PC-3 (cell line): ENCODE data around the gene RNF212B. TPM values are rescaled to one million over a fixed set of nuclear protein-coding genes. Genes with fewer than 3 reads are reported as not detected.

Source experiments
- ATAC-seq: fragments of 200-7000 bp; cut with Tn5 transposase; 2 replicates; pipeline ENCODE4 v1.9.1; 2020; ENCODE audit warnings: mild to moderate bottlenecking, moderate library complexity
- BruUV-seq: library from RNA; stranded (reverse); fragments of 400-500 nt; replicated peaks from 2 replicates; lab custom pipeline; 2021; lab: Mats Ljungman, UMichigan
- CTCF ChIA-PET: fragments of 300-600 bp; sonication (Branson Sonifier 250); formaldehyde crosslinking; loops from one replicate; lab custom pipeline; 2022; ENCODE audit warnings: antibody characterized with exemption; lab: Charles Lee
- POLR2A ChIA-PET: fragments of 300-600 bp; sonication (Branson Sonifier 250); formaldehyde crosslinking; loops from one replicate; lab custom pipeline; 2022; ENCODE audit warnings: antibody characterized with exemption; ENCODE audit not compliant: unreplicated experiment; lab: Charles Lee
- DNase-seq: peaks from one replicate; pipeline ENCODE4 v3.0.0-alpha.2; 2015
- H2AFZ ChIP-seq: fragments of 300-600 bp; sonication (generic); 2 replicates; pipeline ENCODE4 v1.6.0; 2016; ENCODE audit warnings: antibody characterized with exemption, low read length
- H3F3A ChIP-seq: fragments of 300-600 bp; sonication (generic); one replicate; pipeline ENCODE4 v1.6.0; 2017; ENCODE audit warnings: antibody characterized with exemption, low read length, control low read depth, mild to moderate bottlenecking; ENCODE audit not compliant: unreplicated experiment
- H3K27ac ChIP-seq: fragments of 300-600 bp; sonication (generic); 2 replicates; pipeline ENCODE4 v1.5.1; 2016; ENCODE audit warnings: mild to moderate bottlenecking, low read length
- H3K27me3 ChIP-seq: fragments of 300-600 bp; sonication (generic); 2 replicates; pipeline ENCODE4 v1.6.1; 2016; ENCODE audit warnings: low read length, mixed read lengths
- H3K36me3 ChIP-seq: fragments of 300-600 bp; sonication (generic); 2 replicates; pipeline ENCODE4 v1.6.1; 2016; ENCODE audit warnings: low read depth, mixed run types, low read length, mixed read lengths
- H3K4me1 ChIP-seq: fragments of 300-600 bp; sonication (generic); 2 replicates; pipeline ENCODE4 v1.5.1; 2016; ENCODE audit warnings: low read length; ENCODE audit not compliant: insufficient read depth
- H3K4me2 ChIP-seq: fragments of 300-600 bp; sonication (generic); 2 replicates; pipeline ENCODE4 v1.6.0; 2016; ENCODE audit warnings: low read length
- H3K4me3 ChIP-seq: fragments of 300-600 bp; sonication (generic); 2 replicates; pipeline ENCODE4 v1.5.1; 2016; ENCODE audit warnings: mild to moderate bottlenecking, low read length, mixed read lengths
- H3K79me2 ChIP-seq: fragments of 300-600 bp; sonication (generic); 2 replicates; pipeline ENCODE4 v1.6.1; 2017; ENCODE audit warnings: low read length, mixed read lengths
- H3K9ac ChIP-seq: fragments of 300-600 bp; sonication (generic); 2 replicates; pipeline ENCODE4 v1.6.0; 2016; ENCODE audit warnings: mild to moderate bottlenecking, low read length
- H3K9me2 ChIP-seq: fragments of 300-600 bp; sonication (generic); replicated peaks from 2 replicates; pipeline ENCODE4 v1.6.1; 2016; ENCODE audit warnings: mixed run types, low read length, mixed read lengths
- H3K9me3 ChIP-seq: fragments of 300-600 bp; sonication (generic); 2 replicates; pipeline ENCODE4 v1.6.1; 2016; ENCODE audit warnings: low read length, mixed read lengths
- H4K20me1 ChIP-seq: fragments of 300-600 bp; sonication (generic); 2 replicates; pipeline ENCODE4 v1.6.1; 2016; ENCODE audit warnings: low read length, mixed read lengths
- EZH2 ChIP-seq: fragments of 300-600 bp; sonication (generic); IDR thresholded peaks from one replicate; pipeline ENCODE4 v1.6.1; 2017; ENCODE audit warnings: antibody characterized with exemption, mild to moderate bottlenecking, low read length; ENCODE audit not compliant: unreplicated experiment
- EZH2phosphoT487 ChIP-seq: fragments of 300-600 bp; sonication (generic); IDR thresholded peaks from 2 replicates; pipeline ENCODE4 v1.6.1; 2018; ENCODE audit warnings: mild to moderate bottlenecking, antibody characterized with exemption, low read length, borderline replicate concordance
- intact Hi-C: fragments of 100-400 bp; cut with micrococcal nuclease; formaldehyde crosslinking; loops from 2 replicates; pipeline ENCODE4 v1.9.0; 2023
- total RNA-seq: library from RNA; depleted of rRNA; stranded (reverse); fragments of >200 nt; gene quantifications from 2 replicates; pipeline ENCODE4 v1.2.3, GENCODE V29; 2014
- TF ChIP-seq, protein P1 (sequence below): fragments of 300-600 bp; sonication (generic); conservative IDR thresholded peaks from 2 replicates; pipeline ENCODE4 v1.5.1; 2017; ENCODE audit warnings: antibody characterized with exemption, low read depth, mild to moderate bottlenecking, low read length

Gene RNF212B
- total RNA-seq, 1 experiment from 2014 or later, result not detected

DNA sequence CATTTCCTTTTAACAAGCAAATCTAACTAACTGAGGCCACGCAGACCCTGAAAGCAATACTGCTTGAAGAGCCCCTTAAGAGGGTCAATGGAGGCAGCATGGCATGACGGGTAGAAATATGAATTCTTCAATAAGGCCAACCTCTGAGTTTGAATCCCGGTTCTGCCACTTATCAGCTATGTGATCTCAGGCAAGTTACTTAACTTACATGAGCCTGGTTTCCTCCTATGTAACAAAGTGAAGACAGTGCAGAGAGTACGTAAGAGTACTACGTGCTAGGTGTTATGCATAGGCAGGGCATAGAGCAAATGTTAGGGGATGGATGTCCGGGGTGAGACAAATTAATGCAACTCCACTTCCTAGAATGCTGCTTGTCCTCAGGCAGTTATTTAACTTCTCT lies 43.5 kb downstream of the RNF212B start:
- no peaks in the 10 kb centered on the region for H3K27me3 ChIP-seq
- no peak overlapping the region for H3K9ac ChIP-seq
- no peak overlapping the region for H3K27ac ChIP-seq
- ChIA-PET CTCF (no interaction called here), POLR2A (no interaction called here)
- ATAC-seq (no peak), DNase-seq (no peak)
- no peak overlapping the region for H2AFZ ChIP-seq
- H4K20me1 ChIP-seq, result no peaks in the 10 kb centered on the region
- H3K79me2 ChIP-seq, result peaks cover 21% of the 10 kb centered on the region
- TF ChIP-seq, protein P1, sequence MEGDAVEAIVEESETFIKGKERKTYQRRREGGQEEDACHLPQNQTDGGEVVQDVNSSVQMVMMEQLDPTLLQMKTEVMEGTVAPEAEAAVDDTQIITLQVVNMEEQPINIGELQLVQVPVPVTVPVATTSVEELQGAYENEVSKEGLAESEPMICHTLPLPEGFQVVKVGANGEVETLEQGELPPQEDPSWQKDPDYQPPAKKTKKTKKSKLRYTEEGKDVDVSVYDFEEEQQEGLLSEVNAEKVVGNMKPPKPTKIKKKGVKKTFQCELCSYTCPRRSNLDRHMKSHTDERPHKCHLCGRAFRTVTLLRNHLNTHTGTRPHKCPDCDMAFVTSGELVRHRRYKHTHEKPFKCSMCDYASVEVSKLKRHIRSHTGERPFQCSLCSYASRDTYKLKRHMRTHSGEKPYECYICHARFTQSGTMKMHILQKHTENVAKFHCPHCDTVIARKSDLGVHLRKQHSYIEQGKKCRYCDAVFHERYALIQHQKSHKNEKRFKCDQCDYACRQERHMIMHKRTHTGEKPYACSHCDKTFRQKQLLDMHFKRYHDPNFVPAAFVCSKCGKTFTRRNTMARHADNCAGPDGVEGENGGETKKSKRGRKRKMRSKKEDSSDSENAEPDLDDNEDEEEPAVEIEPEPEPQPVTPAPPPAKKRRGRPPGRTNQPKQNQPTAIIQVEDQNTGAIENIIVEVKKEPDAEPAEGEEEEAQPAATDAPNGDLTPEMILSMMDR, result no peak
- no TSS peak for BruUV-seq
- H3K4me3 ChIP-seq, result no peak overlapping the region
- intact Hi-C loops, result no loop called here
- no peaks in the 10 kb centered on the region for H3F3A ChIP-seq
- no peaks in the 10 kb centered on the region for H3K9me3 ChIP-seq
- H3K4me1 ChIP-seq, result peaks cover 13% of the 10 kb centered on the region
- no peaks in the 10 kb centered on the region for H3K9me2 ChIP-seq
- no peaks in the 10 kb centered on the region for H3K36me3 ChIP-seq
- no peak overlapping the region for H3K4me2 ChIP-seq

GRCh38 chr14:23284654-23285529 lies 47.2 kb downstream of the RNF212B start:
- DNase-seq, result no peak
- peak overlapping the region; percentile 92 for H3K9ac ChIP-seq
- BruUV-seq, result TSS peak; percentile 41
- no peaks in the 10 kb centered on the region for H3K9me2 ChIP-seq
- H3K79me2 ChIP-seq, result peaks cover 27% of the 10 kb centered on the region
- ATAC-seq, result no peak
- H3K27me3 ChIP-seq, result no peaks in the 10 kb centered on the region
- intact Hi-C loops, result loop anchor here (5.0 kb wide), 1 partner anchor 163 kb away; no protein-coding TSS in a partner anchor
- CTCF ChIA-PET, result no interaction called here
- H3K27ac ChIP-seq, result no peak overlapping the region
- H3K4me3 ChIP-seq, result peak overlapping the region; percentile 100
- H3K36me3 ChIP-seq, result no peaks in the 10 kb centered on the region
- no peak for TF ChIP-seq EZH2phosphoT487
- TF ChIP-seq, protein P1, result no peak
- TF ChIP-seq EZH2, result no peak
- H3F3A ChIP-seq, result no peaks in the 10 kb centered on the region
- H4K20me1 ChIP-seq, result no peaks in the 10 kb centered on the region
- H2AFZ ChIP-seq, result peak overlapping the region; percentile 99
- POLR2A ChIA-PET, result interaction anchor here (0.6 kb wide), 1 partner anchor 830 kb away, joined by 26 read pairs; the partner anchor contains the start of genes DCAF11 and NRL
- no peaks in the 10 kb centered on the region for H3K9me3 ChIP-seq
- H3K4me1 ChIP-seq, result peaks cover 20% of the 10 kb centered on the region
- H3K4me2 ChIP-seq, result peak overlapping the region; percentile 95
